Measurements from ENCODE around the gene ATN1. TPM values are rescaled to one million over a fixed set of nuclear protein-coding genes. Genes with fewer than 3 reads are reported as not detected.

ATN1 gene
- total RNA-seq, 6 experiments from 2014 or later: 9.2 to 24.1 (median 16.8) TPM

GRCh38 chr12:6929466-6930452 lies 2.0 kb downstream of the ATN1 start:
- ATAC-seq: no peak
- intact Hi-C loops (cut with DNase I): no loop called here
- peaks cover 0 to 37% (median 16%) of the 10 kb centered on the region in 4 donors for H3K4me1 ChIP-seq
- H3K9me3 ChIP-seq: no peaks in the 10 kb centered on the region
- TF ChIP-seq POLR2A (IDR thresholded peaks at IDR 0.05): no peak
- TF ChIP-seq, protein P1, sequence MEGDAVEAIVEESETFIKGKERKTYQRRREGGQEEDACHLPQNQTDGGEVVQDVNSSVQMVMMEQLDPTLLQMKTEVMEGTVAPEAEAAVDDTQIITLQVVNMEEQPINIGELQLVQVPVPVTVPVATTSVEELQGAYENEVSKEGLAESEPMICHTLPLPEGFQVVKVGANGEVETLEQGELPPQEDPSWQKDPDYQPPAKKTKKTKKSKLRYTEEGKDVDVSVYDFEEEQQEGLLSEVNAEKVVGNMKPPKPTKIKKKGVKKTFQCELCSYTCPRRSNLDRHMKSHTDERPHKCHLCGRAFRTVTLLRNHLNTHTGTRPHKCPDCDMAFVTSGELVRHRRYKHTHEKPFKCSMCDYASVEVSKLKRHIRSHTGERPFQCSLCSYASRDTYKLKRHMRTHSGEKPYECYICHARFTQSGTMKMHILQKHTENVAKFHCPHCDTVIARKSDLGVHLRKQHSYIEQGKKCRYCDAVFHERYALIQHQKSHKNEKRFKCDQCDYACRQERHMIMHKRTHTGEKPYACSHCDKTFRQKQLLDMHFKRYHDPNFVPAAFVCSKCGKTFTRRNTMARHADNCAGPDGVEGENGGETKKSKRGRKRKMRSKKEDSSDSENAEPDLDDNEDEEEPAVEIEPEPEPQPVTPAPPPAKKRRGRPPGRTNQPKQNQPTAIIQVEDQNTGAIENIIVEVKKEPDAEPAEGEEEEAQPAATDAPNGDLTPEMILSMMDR (IDR thresholded peaks at IDR 0.05): no peak
- DNase-seq: no peak
- 79% methylated on average over 3 of the region's 7 CpGs for WGBS (ENCODE audit: insufficient coverage, low coverage, low lambda C conversion rate, missing lambda C conversion rate)
- no peaks in the 10 kb centered on the region for H3K27me3 ChIP-seq
- H3K27ac ChIP-seq: peak overlapping the region; percentile 56 to 85 (median 62)
- peak overlapping the region; percentile 67 to 68 (median 68) for H3K4me3 ChIP-seq
- peaks cover 0 to 9% (median 2%) of the 10 kb centered on the region in 4 donors for H3K36me3 ChIP-seq

DNA sequence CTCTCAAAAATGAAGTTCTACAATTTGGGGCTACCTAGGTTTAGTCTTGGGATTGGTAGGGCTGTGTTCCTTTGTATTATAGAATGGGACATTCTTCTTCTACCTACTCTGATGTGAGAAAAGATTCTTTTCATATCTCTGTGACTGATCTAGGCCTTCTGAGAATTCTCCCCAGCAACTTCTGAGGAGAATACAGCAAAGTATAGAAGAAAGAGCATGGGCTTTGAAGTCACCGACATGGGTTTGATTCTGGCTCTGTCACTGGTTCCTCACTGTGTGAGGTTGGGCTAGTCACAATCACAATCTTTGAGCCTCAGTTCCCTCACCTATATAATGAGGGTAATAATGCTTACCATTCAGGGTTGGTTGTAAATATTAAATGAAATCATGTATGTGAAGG lies 5.0 kb downstream of the ATN1 start:
- Histone ChIP-seq H3K4me3 (no peak overlapping the region), H3K27ac (no peak overlapping the region), H3K9me3 (no peaks in the 10 kb centered on the region), H3K4me1 (peaks cover 0 to 21% (median 6%) of the 10 kb centered on the region in 4 donors), H3K36me3 (peaks cover 0 to 15% (median 2%) of the 10 kb centered on the region in 4 donors), H3K27me3 (no peaks in the 10 kb centered on the region)
- TF ChIP-seq, protein P1 (IDR thresholded peaks at IDR 0.05): no peak
- no peak for TF ChIP-seq POLR2A (IDR thresholded peaks at IDR 0.05)
- ATAC-seq: no peak
- intact Hi-C loops (cut with DNase I): no loop called here
- no peak for DNase-seq
- 60% methylated on average over 1 of the region's 1 CpG for WGBS (ENCODE audit: insufficient coverage, low coverage, low lambda C conversion rate, missing lambda C conversion rate)

DNA sequence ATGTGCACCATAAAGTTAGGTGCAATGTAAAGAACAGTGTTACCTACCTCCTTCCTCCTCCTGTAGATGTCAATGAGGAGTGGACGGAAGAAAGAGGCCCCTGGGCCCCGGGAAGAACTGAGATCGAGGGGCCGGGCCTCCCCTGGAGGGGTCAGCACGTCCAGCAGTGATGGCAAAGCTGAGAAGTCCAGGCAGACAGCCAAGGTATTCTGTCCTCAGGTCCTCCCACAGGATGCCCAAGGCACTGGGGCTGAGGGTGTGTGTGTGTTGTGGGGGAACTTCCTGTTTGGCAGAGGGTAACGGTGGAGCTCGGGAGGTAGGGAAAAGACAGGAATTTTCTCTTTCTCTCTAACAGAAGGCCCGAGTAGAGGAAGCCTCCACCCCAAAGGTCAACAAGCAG lies 6.4 kb downstream of the ATN1 start:
- H3K27me3 ChIP-seq: no peaks in the 10 kb centered on the region
- WGBS (ENCODE audit: insufficient coverage, low coverage, low lambda C conversion rate, missing lambda C conversion rate): 36% methylated on average over 3 of the region's 8 CpGs
- DNase-seq: no peak
- intact Hi-C loops (cut with DNase I): no loop called here
- peaks cover 0 to 26% (median 4%) of the 10 kb centered on the region in 4 donors for H3K4me1 ChIP-seq
- H3K9me3 ChIP-seq: no peaks in the 10 kb centered on the region
- H3K36me3 ChIP-seq: peaks cover 0 to 15% (median 2%) of the 10 kb centered on the region in 4 donors
- H3K27ac ChIP-seq: peak overlapping the region in 1 of 3 donors; percentile 38
- H3K4me3 ChIP-seq: no peak overlapping the region
- peak in 1 of 4 donors; percentile 2 for ATAC-seq
- TF ChIP-seq POLR2A (IDR thresholded peaks at IDR 0.05): no peak

- Histone ChIP-seq H3K27ac (no peak overlapping the region), H3K36me3 (peaks cover 0 to 15% (median 2%) of the 10 kb centered on the region in 4 donors), H3K27me3 (no peaks in the 10 kb centered on the region), H3K9me3 (no peaks in the 10 kb centered on the region), H3K4me1 (peaks cover 0 to 15% (median 0%) of the 10 kb centered on the region in 4 donors), H3K4me3 (no peak overlapping the region)
- DNase-seq (no peak), ATAC-seq (no peak)
- TF ChIP-seq, protein P1 (IDR thresholded peaks at IDR 0.05): no peak
- no peak for TF ChIP-seq POLR2A (IDR thresholded peaks at IDR 0.05)
- 67% methylated on average over 4 of the region's 14 CpGs for WGBS (ENCODE audit: insufficient coverage, low coverage, low lambda C conversion rate, missing lambda C conversion rate)
- intact Hi-C loops (cut with DNase I): no loop called here
Observed at GRCh38 chr12:6935371-6936193, 7.8 kb downstream of the ATN1 start.
